HEK293T (cell line): ENCODE measurements around the gene GYPB.
"Not testable (repeated sequence)": the region's sequence is repeated elsewhere in the genome, so short reads cannot be mapped to it uniquely, and the experiment has no call there.

ENCODE experiments used
- ARNT ChIP-seq: fragments of 450-650 bp; IDR thresholded peaks from 2 replicates; pipeline ENCODE4 v1.6.1; 2017; ENCODE audit warnings: mild to moderate bottlenecking
- FOXK2 ChIP-seq: fragments of 450-650 bp; IDR thresholded peaks from 2 replicates; pipeline ENCODE4 v1.6.1; 2016; ENCODE audit warnings: mild to moderate bottlenecking
- HDGF ChIP-seq: fragments of 450-650 bp; IDR thresholded peaks from 2 replicates; pipeline ENCODE4 v1.6.1; 2017; ENCODE audit warnings: antibody characterized with exemption, borderline replicate concordance
- PKNOX1 ChIP-seq: fragments of 450-650 bp; IDR thresholded peaks from 2 replicates; pipeline ENCODE4 v1.6.1; 2016
- SP1 ChIP-seq: fragments of 450-650 bp; IDR thresholded peaks from 2 replicates; pipeline ENCODE4 v1.6.1; 2017
- SUZ12 ChIP-seq: fragments of 450-650 bp; IDR thresholded peaks from 2 replicates; pipeline ENCODE4 v1.6.1; 2016; ENCODE audit warnings: mild to moderate bottlenecking

GRCh38 chr4:144018223-144019000 is 768 bp downstream of the GYPB start:
- TF ChIP-seq SP1, FOXK2, PKNOX1, HDGF, ARNT, SUZ12: not testable (repeated sequence)
